Activated CD4-positive, alpha-beta T cell treated with anti-CD3 and anti-CD28 coated beads, Interleukin-2, amount 50 U/mL, for 4 hours (primary cell): ENCODE results near the gene FAM120A.
"Not testable (repeated sequence)": the region's sequence is repeated elsewhere in the genome, so short reads cannot be mapped to it uniquely, and the experiment has no call there.

ENCODE experiments used
- DNase-seq, 2 experiments: peaks; one replicate each; pipeline ENCODE4 v3.0.0-alpha.2; 2020

The FAM120A gene, protein sequence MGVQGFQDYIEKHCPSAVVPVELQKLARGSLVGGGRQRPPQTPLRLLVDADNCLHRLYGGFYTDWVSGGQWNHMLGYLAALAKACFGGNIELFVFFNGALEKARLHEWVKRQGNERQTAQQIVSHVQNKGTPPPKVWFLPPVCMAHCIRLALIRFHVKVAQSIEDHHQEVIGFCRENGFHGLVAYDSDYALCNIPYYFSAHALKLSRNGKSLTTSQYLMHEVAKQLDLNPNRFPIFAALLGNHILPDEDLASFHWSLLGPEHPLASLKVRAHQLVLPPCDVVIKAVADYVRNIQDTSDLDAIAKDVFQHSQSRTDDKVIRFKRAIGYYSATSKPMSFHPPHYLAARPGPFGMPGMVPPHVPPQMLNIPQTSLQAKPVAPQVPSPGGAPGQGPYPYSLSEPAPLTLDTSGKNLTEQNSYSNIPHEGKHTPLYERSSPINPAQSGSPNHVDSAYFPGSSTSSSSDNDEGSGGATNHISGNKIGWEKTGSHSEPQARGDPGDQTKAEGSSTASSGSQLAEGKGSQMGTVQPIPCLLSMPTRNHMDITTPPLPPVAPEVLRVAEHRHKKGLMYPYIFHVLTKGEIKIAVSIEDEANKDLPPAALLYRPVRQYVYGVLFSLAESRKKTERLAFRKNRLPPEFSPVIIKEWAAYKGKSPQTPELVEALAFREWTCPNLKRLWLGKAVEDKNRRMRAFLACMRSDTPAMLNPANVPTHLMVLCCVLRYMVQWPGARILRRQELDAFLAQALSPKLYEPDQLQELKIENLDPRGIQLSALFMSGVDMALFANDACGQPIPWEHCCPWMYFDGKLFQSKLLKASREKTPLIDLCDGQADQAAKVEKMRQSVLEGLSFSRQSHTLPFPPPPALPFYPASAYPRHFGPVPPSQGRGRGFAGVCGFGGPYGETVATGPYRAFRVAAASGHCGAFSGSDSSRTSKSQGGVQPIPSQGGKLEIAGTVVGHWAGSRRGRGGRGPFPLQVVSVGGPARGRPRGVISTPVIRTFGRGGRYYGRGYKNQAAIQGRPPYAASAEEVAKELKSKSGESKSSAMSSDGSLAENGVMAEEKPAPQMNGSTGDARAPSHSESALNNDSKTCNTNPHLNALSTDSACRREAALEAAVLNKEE

DNA sequence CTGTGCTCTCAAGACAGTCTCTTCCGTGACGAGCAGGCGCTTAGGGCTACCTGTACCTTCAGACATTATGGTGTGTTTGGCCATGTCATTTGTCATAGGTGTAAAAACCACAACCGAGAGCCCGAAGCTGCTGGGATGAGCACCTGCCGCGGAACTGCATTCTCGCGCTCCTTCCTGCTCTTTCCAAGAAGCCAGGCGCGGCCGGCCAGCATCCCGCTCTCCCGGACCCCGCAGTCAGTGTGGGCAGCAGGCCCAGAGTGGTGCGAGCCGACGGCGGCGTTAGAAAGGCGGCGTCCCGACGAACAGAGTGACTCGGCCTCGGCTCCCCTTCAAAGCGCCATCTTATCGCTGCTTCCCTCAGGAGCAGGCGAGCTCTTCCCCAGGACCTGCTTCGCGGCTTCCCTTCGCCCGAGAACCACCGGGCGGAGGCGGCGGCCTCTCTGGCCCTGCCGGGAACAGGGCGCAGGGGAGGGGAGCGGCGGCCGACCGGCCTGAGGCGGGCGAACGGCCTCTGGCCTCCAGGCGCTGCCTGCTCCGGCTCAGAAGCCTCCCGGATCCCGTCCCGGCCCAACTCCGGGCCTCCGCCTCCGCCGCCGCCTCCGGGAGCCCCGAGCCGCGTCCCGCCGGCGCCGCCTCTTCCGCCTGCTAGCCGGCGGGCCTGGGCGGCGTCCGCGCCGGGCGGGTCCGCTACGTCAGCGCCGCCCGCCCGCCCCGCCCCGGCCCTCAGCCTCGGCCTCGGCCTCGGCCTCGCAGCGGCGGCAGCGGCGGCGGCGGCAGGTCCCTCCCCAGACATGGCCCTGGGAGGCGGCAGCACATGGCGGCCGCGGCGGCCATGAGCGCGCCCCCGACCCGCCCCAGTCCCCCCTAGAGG, at the start of gene FAM120A:
TSS of gene FAM120A (plus strand) at position 741 of the 871 bp plus-strand sequence. CDS start 231 bp downstream, outside the sequence.
- peak; percentile 68 to 69 for DNase-seq

DNA sequence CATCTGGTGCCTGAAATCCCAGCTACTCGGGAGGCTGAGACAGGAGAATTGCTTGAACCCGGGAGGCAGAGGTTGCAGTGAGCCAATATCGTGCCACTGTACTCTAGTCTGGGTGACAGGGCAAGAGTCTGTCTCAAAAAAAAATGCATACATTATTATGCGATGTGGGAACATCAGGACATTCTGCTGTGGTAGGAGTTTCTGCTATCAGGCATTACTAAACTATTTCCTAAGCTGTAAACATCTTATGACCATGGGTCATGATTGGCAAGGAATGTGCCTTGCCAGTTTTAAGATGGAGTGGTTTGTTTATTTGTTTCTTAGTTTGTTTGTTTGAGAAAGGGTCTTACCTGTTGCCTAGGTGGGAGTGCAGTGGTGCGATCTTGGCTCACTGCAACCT, 45.1 kb upstream of the FAM120A start:
- DNase-seq: no peak

DNA sequence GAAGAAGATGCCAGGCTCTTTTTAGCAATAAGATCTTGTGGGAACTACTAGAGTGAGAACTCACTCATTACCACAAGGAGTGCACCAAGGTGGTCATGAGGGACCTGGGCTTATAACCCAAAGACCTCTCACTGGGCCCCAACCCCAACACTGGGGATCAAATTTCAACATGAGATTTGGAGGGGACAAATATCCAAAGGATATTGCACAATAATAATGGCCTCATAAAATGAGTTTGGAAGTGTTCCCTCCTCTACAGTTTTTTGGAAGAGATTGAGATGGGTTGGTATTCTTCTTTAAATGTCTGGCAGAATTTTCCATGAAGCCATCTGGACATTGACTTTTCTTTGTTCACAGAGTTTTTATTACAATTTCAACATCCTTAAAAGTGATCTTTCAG, 38.0 kb upstream of the FAM120A start:
- no peak for DNase-seq

DNA sequence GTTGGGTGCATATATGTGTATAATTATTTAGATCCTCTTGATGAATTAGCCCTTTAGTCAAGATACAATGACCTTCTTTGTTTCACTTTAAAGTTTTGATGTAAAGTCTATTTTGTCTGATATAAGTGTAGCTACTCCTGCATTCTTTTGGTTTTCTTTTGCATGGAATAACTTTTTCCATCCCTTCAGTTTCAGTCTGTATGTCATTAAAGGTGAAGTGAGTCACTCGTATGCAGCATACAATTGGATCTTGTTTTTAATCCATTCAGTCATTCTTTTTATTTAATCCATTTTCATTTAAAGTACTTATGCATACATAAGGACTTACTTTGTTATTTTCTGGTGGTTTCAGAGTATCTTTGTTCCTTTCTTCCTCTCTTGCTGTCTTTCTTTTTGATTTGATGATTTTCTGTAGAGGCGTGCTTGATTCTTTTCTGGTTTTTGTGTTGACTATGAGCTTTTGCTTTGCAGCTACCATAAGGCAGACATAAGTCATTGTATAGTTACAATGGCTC, 36.3 kb upstream of the FAM120A start:
- DNase-seq: no peak

DNA sequence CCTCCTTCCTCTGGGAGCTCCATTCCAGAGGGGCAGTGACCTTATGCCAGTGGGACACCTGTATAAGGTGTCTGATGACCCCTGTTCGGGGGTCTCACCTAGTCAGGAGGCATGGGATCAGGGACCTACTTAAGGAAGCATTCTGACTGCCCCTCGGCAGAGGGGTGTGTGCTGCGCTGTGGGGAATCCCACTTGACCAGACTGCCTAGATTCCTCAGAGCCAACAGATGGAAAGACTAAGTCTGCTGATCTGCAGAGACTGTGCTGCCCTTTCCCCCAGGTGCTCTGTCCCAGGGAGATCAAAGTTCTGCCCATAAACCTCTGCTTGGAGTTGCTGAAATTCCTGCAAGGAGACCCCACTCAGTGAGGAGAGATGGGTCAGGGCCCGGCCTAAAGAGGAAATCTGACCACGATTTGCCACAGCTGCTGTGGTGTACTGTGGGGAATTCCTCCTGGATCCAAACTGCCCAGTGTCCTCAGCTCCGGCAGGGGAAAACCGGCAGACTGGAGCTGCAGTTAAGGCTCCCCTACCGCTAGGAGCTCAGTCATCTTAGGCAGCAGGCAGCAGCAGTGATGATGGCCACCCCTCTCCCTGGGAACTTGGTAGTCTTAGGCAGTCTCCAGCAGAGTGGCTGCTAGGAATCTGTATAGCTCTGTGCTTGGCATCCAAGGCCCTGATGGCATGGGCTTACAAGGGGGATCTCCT, 34.8 kb upstream of the FAM120A start:
- DNase-seq: no peak

DNA sequence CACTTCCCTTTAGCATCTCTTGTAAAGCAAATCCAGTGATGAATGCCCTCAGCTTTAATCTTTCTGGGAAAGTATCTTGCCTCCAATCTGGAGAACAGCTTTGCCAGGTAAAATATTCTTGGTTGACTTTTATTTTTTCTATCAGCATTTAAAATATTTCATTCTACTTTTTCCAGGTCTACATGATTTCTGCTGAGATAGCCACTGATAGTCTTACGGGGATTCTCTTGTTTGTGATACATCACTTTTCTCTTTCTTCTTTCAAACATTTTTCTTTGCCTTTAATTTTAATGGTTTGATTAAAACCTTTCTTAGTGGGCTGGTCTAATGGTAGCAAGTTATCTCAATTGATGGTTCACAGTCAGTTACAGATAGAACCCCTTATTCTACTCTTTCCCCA, 33.9 kb upstream of the FAM120A start:
- no peak for DNase-seq

DNA sequence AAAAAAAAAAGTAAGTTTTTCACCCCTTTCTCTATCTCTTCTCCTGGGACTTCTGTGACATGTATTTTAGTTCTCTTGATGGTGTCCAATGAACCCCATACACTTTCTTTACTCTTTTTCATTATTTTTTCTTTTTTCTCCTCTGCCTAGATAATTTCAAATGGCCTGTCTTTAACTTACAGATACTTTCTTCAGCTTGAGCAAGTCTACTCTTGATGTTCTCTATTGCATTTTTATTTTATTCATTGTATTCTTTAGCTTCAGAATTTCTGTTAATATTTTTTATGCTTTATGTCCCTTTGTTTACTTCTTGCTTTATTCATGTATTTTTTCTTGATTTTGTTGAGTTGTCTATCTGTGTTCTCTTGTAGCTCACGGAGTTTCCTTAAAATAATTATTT, 32.5 kb upstream of the FAM120A start:
- DNase-seq: no peak

DNA sequence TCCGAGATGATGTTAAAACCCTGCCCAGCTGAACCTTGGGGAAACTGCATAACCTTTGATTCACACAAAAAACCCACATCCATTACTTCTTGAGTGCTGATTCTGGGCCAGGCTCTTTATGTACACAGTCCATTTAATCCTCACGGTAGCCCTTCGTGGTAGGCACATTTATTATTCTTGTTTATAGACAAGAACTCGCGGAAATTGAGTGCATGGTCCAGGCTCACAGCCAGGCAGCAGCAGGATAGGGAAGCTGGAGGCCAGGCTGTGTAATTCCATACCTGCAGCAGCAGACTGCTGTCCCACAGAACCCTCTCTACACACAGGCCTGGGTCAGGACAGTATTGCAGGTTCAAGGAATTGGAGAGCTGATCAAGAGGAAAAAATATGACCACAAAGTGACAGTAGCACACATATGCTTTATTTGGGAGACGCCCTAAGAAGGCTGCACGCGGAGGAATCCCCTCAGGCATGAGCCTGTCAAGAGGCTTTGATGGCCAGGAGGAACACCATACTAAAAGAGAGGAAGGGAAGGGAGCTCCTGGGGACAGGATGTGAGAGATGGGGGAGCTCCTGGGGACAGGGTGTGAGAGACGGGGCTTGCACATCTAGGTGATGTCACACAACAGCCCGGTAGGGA, 28.4 kb upstream of the FAM120A start:
- no peak for DNase-seq

DNA sequence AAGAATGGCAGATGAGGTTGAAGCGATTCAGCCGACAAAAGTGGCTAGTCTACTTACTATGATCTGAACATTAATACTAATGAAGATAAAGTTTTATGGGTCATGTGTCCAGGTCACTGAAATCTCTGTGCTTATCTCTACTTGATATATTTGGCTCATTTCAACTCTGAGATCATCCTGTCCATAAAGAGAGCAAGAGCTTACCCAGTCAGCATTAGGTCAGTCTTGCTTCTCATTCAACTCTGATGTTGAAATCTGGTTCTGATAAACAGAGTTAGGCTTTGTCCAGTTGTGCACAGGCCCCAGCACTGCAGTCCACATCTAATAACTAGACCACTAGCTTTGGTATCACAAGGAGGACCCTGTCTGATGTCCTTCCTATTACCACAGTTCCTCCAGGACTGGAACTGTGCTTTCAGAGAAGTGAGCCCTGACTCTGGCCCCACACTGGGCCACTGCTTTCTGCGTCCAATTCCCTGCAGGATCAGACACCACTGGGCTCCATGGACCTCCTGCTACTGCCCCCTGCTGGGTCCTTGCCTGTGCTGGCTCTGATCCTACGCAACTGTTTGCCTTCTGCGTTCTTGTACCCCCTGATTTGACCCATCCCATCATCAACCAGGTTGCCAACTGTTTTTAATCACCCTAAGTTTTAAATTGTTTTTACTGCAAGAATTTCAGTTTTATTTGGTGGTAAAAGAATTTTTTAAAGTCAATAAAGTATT, 23.7 kb upstream of the FAM120A start:
- no peak for DNase-seq

DNA sequence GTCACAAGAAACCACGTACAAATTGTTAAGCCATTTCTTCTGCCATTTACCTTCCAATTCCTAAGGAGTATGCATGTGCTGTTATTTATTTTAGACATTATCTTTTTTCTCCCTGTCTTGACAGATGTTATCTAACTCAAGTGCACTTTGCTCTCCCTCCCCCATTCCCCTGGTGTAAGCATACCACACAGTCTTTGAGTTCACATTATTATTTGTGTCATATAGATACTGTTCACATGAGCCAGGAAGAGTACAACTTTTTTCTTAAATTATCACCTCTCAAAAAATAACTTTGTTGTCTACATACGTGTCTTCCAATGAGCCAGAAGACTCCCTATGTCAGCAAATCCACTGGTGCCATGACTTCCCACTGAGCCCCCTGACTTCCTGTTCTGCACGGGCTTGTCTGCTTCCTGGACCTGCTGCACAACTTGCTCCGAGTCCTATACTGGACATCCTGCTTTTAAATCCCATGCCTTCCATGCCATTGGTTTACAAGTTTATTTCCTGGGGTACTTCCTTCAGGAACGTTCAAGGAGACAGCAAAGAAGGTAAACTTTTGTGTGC, 19.9 kb upstream of the FAM120A start:
- DNase-seq: no peak

DNA sequence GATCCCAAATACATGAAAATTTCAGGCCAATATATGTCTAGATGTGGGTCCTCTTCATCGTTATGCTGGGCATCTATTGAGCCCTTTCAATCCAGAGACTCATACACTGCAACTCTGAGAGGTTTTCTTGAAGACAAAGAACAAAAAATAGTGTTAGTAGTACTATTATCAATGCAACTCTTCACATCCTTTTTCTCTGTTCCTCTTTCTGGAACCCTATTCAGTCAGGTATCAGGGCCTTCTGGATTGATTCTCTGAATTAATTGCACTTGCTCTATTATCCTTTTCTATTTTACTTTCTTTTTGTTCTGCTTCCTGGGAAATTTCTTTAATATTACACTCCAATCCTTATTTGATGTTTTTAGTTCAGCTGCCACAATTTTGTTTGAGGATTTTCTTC, 18.5 kb upstream of the FAM120A start:
- DNase-seq: no peak

DNA sequence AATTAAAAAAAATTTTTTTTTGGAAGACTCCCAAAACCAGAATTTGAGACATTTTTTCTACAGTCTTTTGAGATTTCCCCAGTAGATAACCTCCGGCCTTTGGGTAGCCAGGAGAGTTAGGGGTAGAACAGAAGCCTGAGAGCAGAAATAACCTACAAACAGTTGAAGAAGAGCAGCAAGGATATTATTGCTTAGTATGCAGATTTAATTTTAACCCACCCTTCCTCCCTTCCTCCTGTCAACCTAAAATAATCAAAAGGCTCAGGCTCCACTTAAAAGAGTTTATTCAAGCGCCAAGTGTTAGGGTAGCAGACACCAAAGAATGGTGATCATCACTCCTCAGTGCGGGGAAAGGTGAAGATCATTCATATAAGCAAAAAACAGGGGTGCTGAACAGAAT, 17.4 kb upstream of the FAM120A start:
- no peak for DNase-seq

DNA sequence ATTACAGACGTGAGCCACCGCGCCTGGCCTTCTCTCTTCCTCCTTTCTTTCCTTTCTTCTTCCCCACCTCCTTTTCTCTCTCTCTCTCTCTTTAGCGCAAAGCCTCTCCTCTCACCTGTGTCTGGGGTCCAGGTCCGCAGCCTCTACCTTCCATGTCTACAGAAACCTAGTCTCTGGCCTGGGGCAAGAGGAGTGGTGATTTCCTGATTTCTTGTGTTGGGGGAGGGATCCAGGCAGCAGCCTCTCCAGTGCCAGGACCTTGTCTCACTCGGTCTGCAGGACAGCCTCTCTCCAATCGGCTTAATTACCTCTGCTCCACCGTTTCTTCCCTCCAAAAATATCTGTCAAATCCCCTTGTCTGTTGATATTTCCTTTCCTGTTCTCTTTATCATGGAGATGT, 16.1 kb upstream of the FAM120A start:
- DNase-seq: no peak

DNA sequence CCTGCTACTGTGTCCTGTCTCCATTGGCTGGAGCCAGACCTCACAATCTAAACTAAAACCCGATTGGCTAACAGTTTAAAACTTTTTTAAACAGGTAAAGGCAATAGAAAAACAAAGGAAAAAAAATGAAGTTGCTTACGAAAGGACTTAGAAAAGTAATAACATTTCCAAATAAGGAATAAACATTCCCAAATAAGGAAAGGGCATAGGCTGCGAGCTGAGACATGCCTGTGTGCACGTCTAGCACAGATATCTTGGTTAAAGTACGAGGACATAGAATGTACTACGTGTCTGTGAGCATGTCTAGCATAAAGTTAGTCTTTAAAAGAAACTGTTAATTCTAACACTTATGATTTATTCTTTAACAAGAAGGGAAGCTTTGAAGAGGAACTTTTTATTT, 15.3 kb upstream of the FAM120A start:
- DNase-seq: no peak

DNA sequence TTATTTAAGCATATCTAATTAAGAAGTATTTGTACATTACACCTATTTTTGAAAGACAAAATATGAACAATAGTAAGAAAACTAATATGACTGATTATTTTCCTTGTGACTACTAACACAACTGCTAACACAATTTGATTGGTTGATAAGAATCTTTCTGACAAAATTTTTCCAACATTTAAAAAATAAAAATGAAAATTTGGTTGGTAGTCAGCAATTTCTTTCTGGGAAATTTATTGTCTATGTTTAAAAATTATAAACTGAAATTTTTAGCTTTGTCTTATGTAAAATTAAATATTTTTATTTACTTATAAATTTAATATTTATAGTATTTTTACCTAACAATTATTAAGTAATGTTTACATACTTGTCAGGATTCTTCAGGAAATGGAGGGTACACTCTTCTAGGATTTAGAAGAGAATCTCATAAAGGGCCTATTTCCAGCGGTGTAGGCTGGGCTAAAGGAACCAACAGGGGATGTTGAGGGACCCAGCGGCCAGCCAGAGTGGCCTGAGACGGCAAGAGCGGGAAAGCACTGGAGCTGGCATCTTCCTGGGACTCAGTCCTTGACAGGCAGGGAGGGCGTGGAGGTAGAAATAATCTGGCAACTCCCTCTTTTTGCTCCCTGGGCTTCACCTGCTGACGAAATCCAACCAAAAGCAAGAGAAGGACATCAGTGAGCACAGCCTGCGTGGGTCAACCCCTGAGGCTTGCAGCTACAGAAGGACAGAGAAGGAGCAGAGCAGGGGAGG, 14.7 kb upstream of the FAM120A start:
- DNase-seq: no peak

DNA sequence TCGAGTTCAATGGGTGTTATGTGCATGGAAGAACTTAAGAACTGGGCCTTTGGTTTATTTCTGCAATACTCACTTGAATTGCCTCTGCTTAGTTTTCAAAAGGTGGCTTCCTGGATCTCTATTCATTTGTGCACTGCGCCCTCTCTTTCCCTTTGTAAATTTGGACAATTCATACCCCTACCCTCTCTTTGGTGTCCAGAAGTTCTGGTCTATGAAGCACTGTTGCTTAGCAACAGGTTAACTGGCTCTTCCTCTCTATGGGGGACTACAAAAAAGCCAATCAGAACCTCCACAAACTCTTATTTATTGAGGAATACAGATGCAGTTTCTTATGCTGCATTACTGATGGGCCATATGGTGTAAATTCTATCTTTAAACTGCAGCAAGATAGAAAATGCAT, 13.5 kb upstream of the FAM120A start:
- DNase-seq: no peak

DNA sequence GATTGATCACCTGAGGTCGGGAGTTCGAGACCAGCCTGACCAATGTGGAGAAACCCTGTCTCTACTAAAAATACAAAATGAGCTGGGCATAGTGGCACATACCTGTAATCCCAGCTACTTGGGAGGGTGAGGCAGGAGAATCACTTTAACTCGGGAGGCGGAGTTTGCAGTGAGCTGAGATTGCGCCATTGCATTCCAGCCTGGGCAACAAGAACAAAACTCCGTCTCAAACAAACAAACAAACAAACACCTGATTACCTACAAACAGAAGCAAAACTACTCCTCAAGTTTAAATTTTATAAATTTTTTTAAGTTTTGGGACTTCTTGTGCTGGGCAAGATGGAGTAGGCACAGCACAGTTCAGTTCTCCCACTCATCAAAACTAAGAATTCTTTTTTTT, 12.2 kb upstream of the FAM120A start:
- DNase-seq: not testable (repeated sequence)

DNA sequence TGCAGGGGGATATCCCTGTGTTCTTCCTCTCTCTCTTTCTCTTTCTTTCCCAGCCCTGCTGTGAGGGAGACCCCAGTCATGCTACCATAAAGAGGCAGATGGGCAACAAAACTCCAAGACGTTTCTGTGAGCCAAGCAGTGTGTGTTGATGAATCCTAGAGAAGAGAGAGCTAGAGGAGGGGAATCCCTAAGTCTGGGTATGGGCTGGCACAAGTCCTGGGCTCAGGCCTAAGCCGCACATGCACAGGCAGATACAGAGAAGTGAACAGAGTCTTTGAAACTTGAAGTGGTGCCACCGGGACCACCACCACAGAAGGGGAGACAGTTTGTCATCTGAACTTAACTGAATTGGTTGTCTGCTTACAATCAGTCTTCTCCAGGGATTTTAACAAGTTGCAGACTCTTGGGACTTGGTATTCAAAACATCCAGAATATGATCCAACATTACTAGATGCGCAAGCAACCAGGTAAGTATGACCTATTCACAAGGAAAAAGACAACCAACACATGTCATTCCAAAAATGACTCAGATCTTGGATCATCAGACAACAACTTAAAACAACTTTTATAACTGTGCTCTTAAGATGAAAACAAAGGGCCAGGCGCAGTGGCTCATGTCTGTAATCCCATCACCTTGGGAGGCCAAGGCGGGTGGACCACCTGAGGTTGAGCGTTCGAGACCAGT, 10.4 kb upstream of the FAM120A start:
- no peak for DNase-seq

DNA sequence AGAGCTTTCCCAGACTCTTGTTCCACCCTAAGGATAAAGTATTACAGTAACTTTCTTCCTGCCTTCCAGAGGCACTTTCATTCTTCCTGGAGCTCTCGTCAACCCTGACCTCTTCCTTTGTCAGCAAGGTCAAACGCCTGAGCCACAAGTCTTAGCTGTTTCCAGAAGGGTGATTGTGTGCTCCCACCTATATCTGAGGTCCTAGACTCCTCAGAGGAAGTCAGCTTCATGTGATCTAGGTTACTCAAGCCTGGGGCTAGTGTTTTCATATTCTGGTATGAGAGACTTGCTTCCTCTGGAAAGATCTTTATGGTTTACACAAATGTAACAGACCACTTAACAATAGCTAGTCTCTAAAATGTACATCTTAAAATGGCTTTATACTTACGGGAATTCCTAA, 5.4 kb upstream of the FAM120A start:
- no peak for DNase-seq
